GM23338 (cell line): Measurements from ENCODE around the gene FARS2. TPM values are rescaled to one million over a fixed set of nuclear protein-coding genes. Genes with fewer than 3 reads are reported as not detected.

Experiments
- ATAC-seq: fragments of 200-7000 bp; cut with Tn5 transposase; 3 replicates; pipeline ENCODE4 v1.9.1; 2020
- DNase-seq: peaks from one replicate; pipeline ENCODE4 v3.0.0-alpha.2; 2015; ENCODE audit warnings: low spot score
- H2AFZ ChIP-seq: fragments of 200-600 bp; sonication (generic); 2 replicates; pipeline ENCODE4 v1.8.0; 2016; ENCODE audit warnings: antibody characterized with exemption, mild to moderate bottlenecking, moderate library complexity
- H3F3A ChIP-seq: fragments of 200-600 bp; sonication (generic); replicated peaks from 2 replicates; pipeline ENCODE4 v1.8.0; 2017; ENCODE audit warnings: antibody characterized with exemption, mixed run types, low read depth
- H3K27ac ChIP-seq: fragments of 200-600 bp; sonication (generic); 2 replicates; pipeline ENCODE4 v1.6.1; 2016; ENCODE audit warnings: low read depth
- H3K27me3 ChIP-seq: fragments of 200-600 bp; sonication (generic); 2 replicates; pipeline ENCODE4 v1.8.0; 2016; ENCODE audit warnings: mild to moderate bottlenecking, mixed run types, moderate library complexity; ENCODE audit not compliant: insufficient read depth
- H3K36me3 ChIP-seq: fragments of 200-600 bp; sonication (generic); 2 replicates; pipeline ENCODE4 v1.8.0; 2016; ENCODE audit warnings: mild to moderate bottlenecking; ENCODE audit not compliant: insufficient read depth
- H3K4me1 ChIP-seq: fragments of 200-600 bp; sonication (generic); 2 replicates; pipeline ENCODE4 v1.8.0; 2016; ENCODE audit warnings: mild to moderate bottlenecking, moderate library complexity; ENCODE audit not compliant: insufficient read depth
- H3K4me2 ChIP-seq: fragments of 200-600 bp; sonication (generic); 2 replicates; pipeline ENCODE4 v1.7.1; 2017; ENCODE audit warnings: mixed run types
- H3K4me3 ChIP-seq: fragments of 200-600 bp; sonication (generic); 2 replicates; pipeline ENCODE4 v1.6.1; 2016; ENCODE audit warnings: mixed run types
- H3K79me2 ChIP-seq: fragments of 200-600 bp; sonication (generic); replicated peaks from 2 replicates; pipeline ENCODE4 v1.8.0; 2017; ENCODE audit warnings: mild to moderate bottlenecking; ENCODE audit not compliant: insufficient read depth
- H3K9me2 ChIP-seq: fragments of 200-600 bp; sonication (generic); 2 replicates; pipeline ENCODE4 v1.8.0; 2017; ENCODE audit not compliant: insufficient read depth
- H4K20me1 ChIP-seq: fragments of 200-600 bp; sonication (generic); replicated peaks from 2 replicates; pipeline ENCODE4 v1.8.0; 2017; ENCODE audit warnings: mild to moderate bottlenecking; ENCODE audit not compliant: insufficient read depth
- H3K27ac Mint-ChIP-seq: 2 replicates; pipeline ENCODE4 v1.8.0; 2020; ENCODE audit warnings: inconsistent platforms, mild to moderate bottlenecking, moderate library complexity, mixed read lengths
- H3K27me3 Mint-ChIP-seq: 3 replicates; pipeline ENCODE4 v1.8.0; 2022; ENCODE audit warnings: low read depth, mild to moderate bottlenecking, moderate library complexity, mixed read lengths, inconsistent platforms; ENCODE audit not compliant: insufficient read depth, poor library complexity
- H3K36me3 Mint-ChIP-seq: 3 replicates; pipeline ENCODE4 v1.8.0; 2021; ENCODE audit warnings: low read depth, mild to moderate bottlenecking, inconsistent platforms, moderate library complexity, mixed read lengths
- H3K4me1 Mint-ChIP-seq: 3 replicates; pipeline ENCODE4 v1.8.0; 2020; ENCODE audit warnings: mild to moderate bottlenecking, inconsistent platforms, mixed read lengths
- H3K4me3 Mint-ChIP-seq: 3 replicates; pipeline ENCODE4 v1.8.0; 2021; ENCODE audit warnings: moderate library complexity, mild to moderate bottlenecking, inconsistent platforms, mixed read lengths
- H3K9me3 Mint-ChIP-seq: 3 replicates; pipeline ENCODE4 v1.8.0; 2020; ENCODE audit warnings: moderate library complexity, mild to moderate bottlenecking, inconsistent platforms, mixed read lengths
- CREB1 ChIP-seq: fragments of 250-450 bp; sonication (Bioruptor Pico); IDR thresholded peaks from 2 replicates; pipeline ENCODE4 v1.5.0; 2020; ENCODE audit warnings: low read depth, mild to moderate bottlenecking, moderate library complexity
- CTCF ChIP-seq, 2 experiments: fragments of 200-600 bp in 1 of 2; sonication (generic) in 1 of 2; conservative IDR thresholded peaks; 2 replicates each; pipeline versions ENCODE4 v1.5.1 to v1.6.1; 2016 to 2017; ENCODE audit warnings: antibody characterized with exemption in 2 of 2, low read depth in 2 of 2, mild to moderate bottlenecking in 2 of 2, moderate library complexity in 1 of 2
- ETS1 ChIP-seq: IDR thresholded peaks from 2 replicates; pipeline ENCODE4 v1.6.1; 2016; ENCODE audit warnings: antibody characterized with exemption
- EZH2 ChIP-seq: fragments of 200-600 bp; sonication (generic); IDR thresholded peaks from one replicate; pipeline ENCODE4 v1.8.0; 2017; ENCODE audit warnings: antibody characterized with exemption, mild to moderate bottlenecking, low read depth; ENCODE audit not compliant: unreplicated experiment
- EZH2phosphoT487 ChIP-seq: fragments of 200-600 bp; sonication (generic); IDR thresholded peaks from one replicate; pipeline ENCODE4 v1.8.1; 2018; ENCODE audit warnings: antibody characterized with exemption; ENCODE audit not compliant: unreplicated experiment
- JUNB ChIP-seq: IDR thresholded peaks from one replicate; pipeline ENCODE4 v1.6.1; 2016; ENCODE audit warnings: antibody characterized with exemption; ENCODE audit not compliant: unreplicated experiment
- NANOG ChIP-seq: IDR thresholded peaks from 2 replicates; pipeline ENCODE4 v1.6.1; 2016; ENCODE audit warnings: antibody characterized with exemption, borderline replicate concordance
- POLR2AphosphoS5 ChIP-seq: IDR thresholded peaks from 2 replicates; pipeline ENCODE4 v1.6.1; 2016; ENCODE audit warnings: antibody characterized with exemption, low read depth
- REST ChIP-seq: IDR thresholded peaks from one replicate; pipeline ENCODE4 v1.6.1; 2018; ENCODE audit warnings: antibody characterized with exemption; ENCODE audit not compliant: unreplicated experiment
- STAT1 ChIP-seq: IDR thresholded peaks from one replicate; pipeline ENCODE4 v1.6.1; 2016; ENCODE audit warnings: antibody characterized with exemption; ENCODE audit not compliant: unreplicated experiment
- ZNF114 ChIP-seq: fragments of 250-450 bp; sonication (Bioruptor Pico); IDR thresholded peaks from 2 replicates; pipeline ENCODE4 v1.5.0; 2020; ENCODE audit warnings: mild to moderate bottlenecking, moderate library complexity
- ZNF331 ChIP-seq: fragments of 250-450 bp; sonication (Bioruptor Pico); IDR thresholded peaks from 2 replicates; pipeline ENCODE4 v1.5.0; 2020; ENCODE audit warnings: low read depth, mild to moderate bottlenecking, moderate library complexity
- ZNF462 ChIP-seq: fragments of 250-450 bp; sonication (Bioruptor Pico); IDR thresholded peaks from 2 replicates; pipeline ENCODE4 v1.5.0; 2020; ENCODE audit warnings: mild to moderate bottlenecking, moderate library complexity
- polyA plus RNA-seq: library from polyadenylated mRNA; unstranded; fragments of >200 nt; fragmentation: Nextera tagmentation; extraction: Ambion mirVana; gene quantifications from 2 replicates; pipeline ENCODE4 v1.2.1, GENCODE V29; 2016
- total RNA-seq: library from RNA; depleted of rRNA; stranded (reverse); fragments of >200 nt; shearing (Covaris generic); gene quantifications from 2 replicates; pipeline ENCODE4 v1.2.3, GENCODE V29; 2014

Gene FARS2
- total and polyA plus RNA-seq, 2 experiments from 2014 or later, result 7.6 to 19.0 TPM

- H3K4me1 ChIP-seq, result 0 out of 2 replicates have a peak, but pooled peaks cover 2% of the 10 kb centered on the region
- H3K4me2 ChIP-seq, result no peak overlapping the region
- DNase-seq (no peak), ATAC-seq (no peak)
- TF ChIP-seq POLR2AphosphoS5, result no peak
- no peak for TF ChIP-seq EZH2phosphoT487
- TF ChIP-seq CTCF (conservative IDR thresholded peaks at IDR 0.05; ENCODE audit: low read depth in 2 of 2), result no peak
- no peak for TF ChIP-seq REST
- no peak for TF ChIP-seq ZNF331 (CRISPR knock-in tag)
- no peak for TF ChIP-seq STAT1
- TF ChIP-seq NANOG, result no peak
- TF ChIP-seq JUNB, result no peak
- no peak for TF ChIP-seq EZH2
- TF ChIP-seq ZNF462, result no peak
- TF ChIP-seq ZNF114 (CRISPR knock-in tag), result no peak
- TF ChIP-seq ETS1, result no peak
- TF ChIP-seq CREB1 (CRISPR knock-in tag), result no peak
- Mint-ChIP-seq H3K36me3 (no peaks in the 10 kb centered on the region), H3K27ac (no peak overlapping the region; the same call in 1 of the 2 replicates), H3K9me3 (peaks cover 4% of the 10 kb centered on the region; the same call in 1 of the 3 replicates), H3K4me1 (peaks cover 3% of the 10 kb centered on the region; the same call in 2 of the 3 replicates), H3K4me3 (no peak overlapping the region), H3K27me3 (peaks cover 6% of the 10 kb centered on the region)
- no peak overlapping the region for H3K4me3 ChIP-seq
- H3K27me3 ChIP-seq, result no peaks in the 10 kb centered on the region
- H4K20me1 ChIP-seq, result no peaks in the 10 kb centered on the region
- H3K9me2 ChIP-seq, result no peaks in the 10 kb centered on the region
- H2AFZ ChIP-seq, result no peak overlapping the region
- no peaks in the 10 kb centered on the region for H3K36me3 ChIP-seq
- H3K27ac ChIP-seq, result no peak overlapping the region
- H3F3A ChIP-seq, result no peaks in the 10 kb centered on the region
- H3K79me2 ChIP-seq, result no peaks in the 10 kb centered on the region; the same call in 1 of the 2 replicates
These were observed 439.9 kb downstream of the FARS2 start for GRCh38 chr6:5701174-5701573.
